ENCODE data around the gene GMDS.

- TF ChIP-seq REST (IDR thresholded peaks at IDR 0.05; ENCODE audit: low read depth, low read length) (no peak), CTCF (IDR thresholded peaks at IDR 0.05) (peak; percentile 30)
Observed at GRCh38 chr6:1893470-1894130, 351.8 kb downstream of the GMDS start.

Measured in SK-N-SH (cell line).